Neuronal stem cell (in vitro differentiated cells): ENCODE measurements around the gene COX14.

Source experiments
- DNase-seq: peaks from one replicate; pipeline ENCODE4 v3.0.0-alpha.2; 2013; ENCODE audit warnings: low spot score
- H2AFZ ChIP-seq: one replicate; pipeline ENCODE4 v1.6.1; 2013; ENCODE audit warnings: mild to moderate bottlenecking, low read length, inconsistent platforms
- H2AK5ac ChIP-seq: 2 replicates; pipeline ENCODE4 v1.6.1; 2013; ENCODE audit warnings: low read depth, mild to moderate bottlenecking, inconsistent platforms, low read length, moderate library complexity, mixed read lengths
- H2BK120ac ChIP-seq: 2 replicates; pipeline ENCODE4 v1.6.1; 2013; ENCODE audit warnings: low read depth, mild to moderate bottlenecking, inconsistent platforms, low read length, moderate library complexity, mixed read lengths
- H2BK12ac ChIP-seq: one replicate; pipeline ENCODE4 v1.6.1; 2013; ENCODE audit warnings: low read length, inconsistent platforms
- H2BK15ac ChIP-seq: 2 replicates; pipeline ENCODE4 v1.6.1; 2013; ENCODE audit warnings: mild to moderate bottlenecking, low read length, inconsistent platforms, mixed read lengths
- H2BK5ac ChIP-seq: one replicate; pipeline ENCODE4 v1.6.1; 2013; ENCODE audit warnings: inconsistent platforms, mild to moderate bottlenecking, low read length, moderate library complexity
- H3K14ac ChIP-seq: one replicate; pipeline ENCODE4 v1.6.1; 2013; ENCODE audit warnings: low read length, inconsistent platforms
- H3K18ac ChIP-seq: 2 replicates; pipeline ENCODE4 v1.6.1; 2013; ENCODE audit warnings: low read length, inconsistent platforms
- H3K23ac ChIP-seq: 2 replicates; pipeline ENCODE4 v1.6.1; 2013; ENCODE audit warnings: low read depth, mild to moderate bottlenecking, mixed read lengths, low read length, inconsistent platforms; ENCODE audit not compliant: poor library complexity
- H3K27ac ChIP-seq: replicated peaks from 3 replicates; pipeline ENCODE4 v1.5.1; 2013; ENCODE audit warnings: low read length, inconsistent platforms
- H3K27me3 ChIP-seq, 3 experiments: 2 replicates each; pipeline ENCODE4 v1.6.1; 2013; ENCODE audit warnings: low read length in 3 of 3, mild to moderate bottlenecking in 2 of 3, inconsistent platforms in 1 of 3, low read depth in 1 of 3, mixed read lengths in 1 of 3, moderate library complexity in 1 of 3; ENCODE audit not compliant: control insufficient read depth in 3 of 3, insufficient read depth in 3 of 3
- H3K36me3 ChIP-seq, 2 donors: replicated peaks in 1 of 2; 2 replicates each; pipeline ENCODE4 v1.6.1; 2013; ENCODE audit warnings: low read length in 2 of 2; ENCODE audit not compliant: control insufficient read depth in 2 of 2, insufficient read depth in 2 of 2
- H3K4ac ChIP-seq: 2 replicates; pipeline ENCODE4 v1.6.1; 2013; ENCODE audit warnings: inconsistent platforms, mild to moderate bottlenecking, low read length, moderate library complexity
- H3K4me1 ChIP-seq, 2 donors: 1 replicate in 1 of 2; 2 replicates in 1 of 2; pipeline ENCODE4 v1.6.1; 2013; ENCODE audit warnings: low read length in 2 of 2, low read depth in 1 of 2; ENCODE audit not compliant: control insufficient read depth in 2 of 2, insufficient read depth in 1 of 2
- H3K4me2 ChIP-seq: one replicate; pipeline ENCODE4 v1.6.1; 2013; ENCODE audit warnings: mild to moderate bottlenecking, low read length, inconsistent platforms; ENCODE audit not compliant: insufficient read depth, poor library complexity, severe bottlenecking
- H3K4me3 ChIP-seq, 2 donors: 2 replicates each; pipeline ENCODE4 v1.5.1; 2013; ENCODE audit warnings: low read length in 2 of 2, mild to moderate bottlenecking in 2 of 2, inconsistent platforms in 1 of 2, moderate library complexity in 1 of 2
- H3K79me1 ChIP-seq: one replicate; pipeline ENCODE4 v1.6.1; 2013; ENCODE audit warnings: low read depth, mild to moderate bottlenecking, inconsistent platforms, low read length, moderate library complexity
- H3K9ac ChIP-seq: one replicate; pipeline ENCODE4 v1.6.1; 2013; ENCODE audit warnings: mild to moderate bottlenecking, low read depth, low read length, inconsistent platforms; ENCODE audit not compliant: poor library complexity
- H3K9me3 ChIP-seq, 2 donors: replicated peaks in 1 of 2; 2 replicates each; pipeline versions ENCODE3 to v1.6.1; 2013; ENCODE audit warnings: low read length in 2 of 2, mild to moderate bottlenecking in 2 of 2, inconsistent platforms in 1 of 2, low read depth in 1 of 2, mixed read lengths in 1 of 2, moderate library complexity in 1 of 2; ENCODE audit not compliant: control insufficient read depth in 2 of 2, insufficient read depth in 1 of 2
- H4K8ac ChIP-seq: one replicate; pipeline ENCODE4 v1.6.1; 2013; ENCODE audit warnings: low read depth, mild to moderate bottlenecking, inconsistent platforms, low read length, moderate library complexity
- H4K91ac ChIP-seq: one replicate; pipeline ENCODE4 v1.6.1; 2013; ENCODE audit warnings: low read length, low read depth, mild to moderate bottlenecking, inconsistent platforms; ENCODE audit not compliant: poor library complexity
- WGBS, 2 donors: extraction: QIAGEN DNeasy Blood & Tissue Kit; methylation state at CpG; one replicate each; pipeline ENCODE4 v1.1.7; 2013; ENCODE audit warnings: missing lambda C conversion rate in 2 of 2, mixed read lengths in 1 of 2; ENCODE audit not compliant: insufficient read length in 2 of 2, insufficient replicate concordance in 1 of 2; ENCODE audit errors: extremely low coverage in 2 of 2; 5-methylcytosine and 5-hydroxymethylcytosine counted together

COX14 gene

GRCh38 chr12:50072198-50072907 lies 39.7 kb upstream of the COX14 start:
- Histone ChIP-seq H3K9ac (no peak overlapping the region), H3K4me1 (peaks cover 7 to 25% of the 10 kb centered on the region in 2 donors), H3K14ac (no peak overlapping the region), H2AK5ac (peak overlapping the region; percentile 18), H3K36me3 (no peaks in the 10 kb centered on the region), H2BK15ac (no peak overlapping the region), H3K4me2 (no peak overlapping the region), H2BK12ac (no peak overlapping the region), H3K27ac (no peak overlapping the region), H3K18ac (no peak overlapping the region), H3K23ac (no peak overlapping the region), H2BK5ac (no peak overlapping the region), H3K4ac (no peak overlapping the region), H3K27me3 (no peaks in the 10 kb centered on the region), H3K79me1 (no peaks in the 10 kb centered on the region), H3K4me3 (no peak overlapping the region), H2BK120ac (no peak overlapping the region), H3K9me3 (no peaks in the 10 kb centered on the region), H4K8ac (no peak overlapping the region), H4K91ac (peak overlapping the region; percentile 87), H2AFZ (peak overlapping the region; percentile 67)
- whole genome bisulfite sequencing, 2 donors = no CpG with 5 or more reads among the region's 10 CpGs
- DNase-seq = no peak

- Histone ChIP-seq H3K36me3 (no peaks in the 10 kb centered on the region), H3K14ac (no peak overlapping the region), H3K27me3 (peaks cover 0 to 2% (median 0%) of the 10 kb centered on the region in 3 experiments), H2BK120ac (no peak overlapping the region), H3K4me2 (no peak overlapping the region), H3K4me1 (peaks cover 7 to 25% of the 10 kb centered on the region in 2 donors), H3K27ac (no peak overlapping the region), H3K4ac (no peak overlapping the region), H3K9me3 (no peaks in the 10 kb centered on the region), H3K18ac (no peak overlapping the region), H2BK15ac (no peak overlapping the region), H2AFZ (no peak overlapping the region), H4K8ac (no peak overlapping the region), H3K9ac (no peak overlapping the region), H3K4me3 (no peak overlapping the region), H2BK12ac (no peak overlapping the region), H2AK5ac (peak overlapping the region; percentile 18), H4K91ac (no peak overlapping the region), H2BK5ac (no peak overlapping the region), H3K23ac (no peak overlapping the region), H3K79me1 (no peaks in the 10 kb centered on the region)
- WGBS, 2 donors = no CpG with 5 or more reads among the region's 7 CpGs
- no peak for DNase-seq
These were observed 38.8 kb upstream of the COX14 start for GRCh38 chr12:50073206-50073605.

- H3K4me1 ChIP-seq = peaks cover 7 to 25% of the 10 kb centered on the region in 2 donors
- H2BK12ac ChIP-seq = no peak overlapping the region
- no peak overlapping the region for H3K4ac ChIP-seq
- H3K4me2 ChIP-seq = no peak overlapping the region
- no peak overlapping the region for H4K91ac ChIP-seq
- H3K27me3 ChIP-seq = peaks cover 0 to 2% (median 0%) of the 10 kb centered on the region in 3 experiments
- no peak overlapping the region for H2BK15ac ChIP-seq
- no peaks in the 10 kb centered on the region for H3K79me1 ChIP-seq
- no peak for DNase-seq
- no CpG with 5 or more reads among the region's 10 CpGs for WGBS, 2 donors
- H3K14ac ChIP-seq = no peak overlapping the region
- H3K36me3 ChIP-seq = no peaks in the 10 kb centered on the region
- H2BK5ac ChIP-seq = no peak overlapping the region
- peak overlapping the region; percentile 3 for H3K9ac ChIP-seq
- no peak overlapping the region for H2AK5ac ChIP-seq
- H2BK120ac ChIP-seq = no peak overlapping the region
- H3K23ac ChIP-seq = no peak overlapping the region
- no peaks in the 10 kb centered on the region for H3K9me3 ChIP-seq
- no peak overlapping the region for H3K27ac ChIP-seq
- H4K8ac ChIP-seq = no peak overlapping the region
- H3K4me3 ChIP-seq = no peak overlapping the region
- H2AFZ ChIP-seq = no peak overlapping the region
- no peak overlapping the region for H3K18ac ChIP-seq
These were observed 38.3 kb upstream of the COX14 start for GRCh38 chr12:50073712-50074111.

GRCh38 chr12:50074936-50075807 lies 36.9 kb upstream of the COX14 start:
- Histone ChIP-seq H4K8ac (no peak overlapping the region), H2BK5ac (no peak overlapping the region), H3K9me3 (no peaks in the 10 kb centered on the region), H2BK120ac (no peak overlapping the region), H4K91ac (no peak overlapping the region), H3K4me3 (no peak overlapping the region), H3K4me1 (peaks cover 6 to 25% of the 10 kb centered on the region in 2 donors), H2BK15ac (no peak overlapping the region), H3K36me3 (no peaks in the 10 kb centered on the region), H3K79me1 (no peaks in the 10 kb centered on the region), H3K9ac (no peak overlapping the region), H2AK5ac (peak overlapping the region; percentile 83), H3K27ac (no peak overlapping the region), H3K23ac (peak overlapping the region; percentile 45), H2AFZ (peak overlapping the region; percentile 81), H3K27me3 (peaks cover 0 to 2% (median 0%) of the 10 kb centered on the region in 3 experiments), H3K4me2 (no peak overlapping the region), H3K4ac (no peak overlapping the region), H3K14ac (no peak overlapping the region), H3K18ac (peak overlapping the region; percentile 59), H2BK12ac (peak overlapping the region; percentile 63)
- DNase-seq = peak; percentile 83
- WGBS, 2 donors = no CpG with 5 or more reads among the region's 9 CpGs
